ENCODE data around the gene RFX3.
"Not testable (repeated sequence)": the region's sequence is repeated elsewhere in the genome, so short reads cannot be mapped to it uniquely, and the experiment has no call there.

The RFX3 gene

GRCh38 chr9:3342159-3342777 is 183.5 kb downstream of the RFX3 start:
- DNase-seq = no peak

DNA sequence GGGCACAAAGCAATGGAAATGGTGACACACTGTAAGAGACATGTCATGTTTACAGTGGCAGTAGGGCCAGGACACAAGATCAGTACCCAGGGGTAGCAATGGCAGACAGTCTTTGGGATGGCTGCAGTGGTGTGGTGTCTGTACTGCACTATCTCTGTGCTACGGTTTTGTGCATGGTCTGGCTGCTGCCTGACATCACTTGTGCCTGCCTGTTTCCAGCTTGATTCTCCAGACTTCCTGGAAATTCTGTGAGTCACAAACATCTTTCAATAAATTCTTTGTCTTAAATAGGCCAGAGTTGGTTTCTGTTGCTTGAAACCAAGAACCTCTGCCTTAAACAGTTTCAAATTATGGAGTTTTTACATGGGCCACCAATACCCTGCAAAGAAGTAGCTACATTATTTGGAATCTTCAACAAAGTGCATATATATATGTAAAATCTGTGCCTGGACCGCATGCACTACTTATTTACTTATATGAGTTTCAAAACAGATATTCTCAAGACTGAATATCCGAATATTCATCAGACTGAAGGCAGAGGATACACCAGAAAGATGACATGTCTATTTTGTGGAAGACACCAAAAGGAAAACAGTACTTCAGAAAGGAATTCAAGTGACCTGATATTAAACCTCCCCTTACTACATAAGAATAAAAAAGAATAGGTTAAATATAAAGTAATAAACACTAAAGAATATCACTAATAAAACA is 188.1 kb downstream of the RFX3 start:
- no peak for DNase-seq

- no peak for DNase-seq
Observed at GRCh38 chr9:3336951-3337350, 188.8 kb downstream of the RFX3 start.

DNA sequence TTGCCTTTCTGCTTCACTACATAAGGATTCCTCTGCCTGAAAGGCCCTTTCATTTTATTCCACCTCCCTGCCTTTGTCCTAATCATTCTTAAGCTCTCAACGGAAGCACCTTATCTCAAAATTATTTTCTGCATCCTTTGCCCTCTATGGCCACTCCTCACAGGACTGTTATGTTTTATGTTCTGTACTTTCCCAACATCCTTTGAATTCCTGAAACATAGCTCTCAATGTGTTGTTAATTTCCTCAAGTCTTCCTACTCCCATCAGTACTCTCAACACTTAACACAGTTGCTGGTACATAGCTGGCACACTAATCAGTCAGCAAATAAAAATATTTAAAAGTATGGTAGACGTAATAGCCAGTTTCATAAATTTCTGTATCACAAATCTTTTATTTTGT is 193.0 kb downstream of the RFX3 start:
- DNase-seq = no peak

- no peak for DNase-seq
Observed at GRCh38 chr9:3331801-3332200, 194.0 kb downstream of the RFX3 start.

- DNase-seq = no peak
Observed at GRCh38 chr9:3330792-3331420, 194.9 kb downstream of the RFX3 start.

DNA sequence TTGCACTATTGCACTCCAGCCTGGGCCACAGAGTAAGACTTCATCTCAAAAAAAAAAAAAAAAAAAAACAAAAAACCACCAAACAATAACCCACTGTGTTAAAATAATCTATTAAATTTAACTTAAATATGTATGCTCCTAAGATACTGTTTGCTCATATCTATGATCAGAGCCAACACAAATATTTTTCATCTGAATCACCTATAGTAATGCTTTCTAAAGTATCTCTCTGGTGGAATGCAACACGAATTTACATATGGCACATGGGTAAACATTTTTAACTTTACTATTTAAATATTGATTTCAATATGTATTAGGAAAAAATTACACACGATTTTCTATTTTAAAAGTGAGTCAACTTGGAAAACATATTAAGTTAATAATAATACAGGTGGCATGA is 196.4 kb downstream of the RFX3 start:
- DNase-seq = no peak

- DNase-seq = no peak
Observed at GRCh38 chr9:3323714-3324113, 202.1 kb downstream of the RFX3 start.

- DNase-seq = no peak
Observed at GRCh38 chr9:3321186-3321585, 204.6 kb downstream of the RFX3 start.

- DNase-seq = not testable (repeated sequence)
Observed at GRCh38 chr9:3312595-3312994, 213.2 kb downstream of the RFX3 start.

- DNase-seq = no peak
Observed at GRCh38 chr9:3308609-3309008, 217.2 kb downstream of the RFX3 start.

DNA sequence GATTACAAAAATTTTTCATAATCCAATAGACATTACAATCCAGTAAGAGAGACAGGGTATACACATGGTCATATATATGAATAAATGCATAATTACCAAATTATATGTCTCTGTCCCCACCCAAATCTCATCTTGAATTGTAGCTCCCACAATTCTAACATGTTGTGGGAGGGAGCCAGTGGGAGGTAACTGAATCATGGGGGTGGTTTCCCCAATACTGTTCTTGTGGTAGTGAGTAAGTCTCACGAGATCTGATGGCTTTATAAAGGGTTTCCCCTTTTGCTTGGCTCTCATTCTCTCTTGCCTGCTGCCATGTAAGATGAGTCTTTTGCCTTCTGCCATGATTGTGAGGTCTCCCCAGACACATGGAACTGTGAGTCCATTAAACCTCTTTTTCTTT is 221.4 kb downstream of the RFX3 start:
- DNase-seq = not testable (repeated sequence)

DNA sequence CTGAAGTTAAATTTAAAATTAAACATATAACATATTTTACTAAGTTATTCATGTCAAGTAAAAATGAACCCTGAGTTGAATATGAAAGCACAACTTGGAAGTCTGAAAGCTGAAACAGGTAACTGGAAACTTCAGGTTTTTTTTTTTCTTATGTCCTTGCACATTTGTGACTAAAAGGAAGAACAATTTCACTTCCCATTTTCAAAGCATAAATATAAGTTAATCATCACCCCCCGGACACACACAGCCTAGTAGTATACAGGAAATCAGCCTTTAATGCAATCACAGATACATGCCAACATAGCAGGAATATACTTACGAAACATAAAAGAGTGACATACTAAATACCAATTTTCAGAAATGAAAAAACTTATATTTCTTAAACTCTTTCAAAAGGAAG is 225.9 kb downstream of the RFX3 start:
- DNase-seq = no peak

DNA sequence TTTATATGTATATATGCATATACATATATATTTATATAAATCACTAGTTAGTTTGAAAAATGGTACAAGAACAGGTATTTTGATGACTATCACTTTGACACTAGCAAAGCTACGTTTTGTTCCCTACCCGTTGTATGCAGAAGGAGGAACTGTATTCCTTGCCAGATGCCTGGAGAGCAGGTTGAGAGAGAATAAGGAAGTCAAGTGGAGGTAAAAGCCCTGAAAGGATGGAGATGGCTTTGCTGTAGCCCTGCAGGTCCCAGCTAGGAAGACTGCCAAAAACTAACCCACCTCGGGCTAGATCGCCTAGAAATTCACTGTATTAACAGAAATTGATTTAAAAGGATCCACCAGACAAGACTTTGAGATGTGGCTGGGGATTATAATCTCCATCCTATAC is 229.3 kb downstream of the RFX3 start:
- DNase-seq = no peak

DNA sequence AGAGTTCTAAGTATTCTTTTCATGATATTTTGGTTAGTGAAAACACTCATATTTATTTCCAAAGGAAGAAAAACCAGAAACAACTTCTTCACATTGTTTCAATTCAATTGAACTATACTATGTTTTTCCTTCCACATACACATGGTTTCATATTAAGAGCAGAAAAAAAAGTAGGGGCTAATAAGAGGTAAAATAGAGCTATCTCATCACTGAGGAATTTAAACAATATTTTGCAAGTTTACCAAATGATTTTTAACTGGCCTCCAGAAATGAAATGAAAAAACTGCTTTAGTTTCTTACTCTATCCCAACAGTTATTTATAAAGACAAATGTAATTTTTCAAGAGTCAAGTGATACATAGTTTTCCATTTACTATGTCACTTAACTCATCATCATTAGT is 233.5 kb downstream of the RFX3 start:
- no peak for DNase-seq

DNA sequence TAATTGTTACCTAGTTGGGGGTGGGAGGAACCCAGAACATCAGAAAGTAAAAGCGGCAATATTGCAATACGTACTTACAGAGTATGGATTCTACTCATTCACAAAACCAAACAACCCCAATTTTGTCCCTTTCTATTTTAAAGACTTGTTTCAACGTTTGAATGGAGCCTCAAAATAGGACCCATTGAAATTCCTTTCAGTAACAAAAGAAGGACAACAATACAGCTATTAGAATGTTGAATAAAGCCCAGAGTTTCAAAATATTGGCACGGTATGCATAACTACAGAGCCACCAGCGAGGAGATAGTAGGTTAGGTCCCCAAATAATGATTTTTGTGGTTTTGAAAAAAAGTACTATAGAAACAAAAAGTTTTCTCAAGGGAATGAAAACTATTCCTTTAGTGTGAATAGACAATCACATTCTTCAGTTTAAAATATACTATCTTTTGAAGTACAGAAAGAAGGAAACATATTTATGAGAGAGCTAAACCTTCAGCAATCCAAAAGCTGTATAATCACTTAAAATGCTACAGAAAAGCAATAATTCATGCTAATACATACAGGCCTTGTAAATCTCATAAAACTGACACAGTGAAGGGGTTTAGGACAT is 235.5 kb downstream of the RFX3 start:
- no peak for DNase-seq

DNA sequence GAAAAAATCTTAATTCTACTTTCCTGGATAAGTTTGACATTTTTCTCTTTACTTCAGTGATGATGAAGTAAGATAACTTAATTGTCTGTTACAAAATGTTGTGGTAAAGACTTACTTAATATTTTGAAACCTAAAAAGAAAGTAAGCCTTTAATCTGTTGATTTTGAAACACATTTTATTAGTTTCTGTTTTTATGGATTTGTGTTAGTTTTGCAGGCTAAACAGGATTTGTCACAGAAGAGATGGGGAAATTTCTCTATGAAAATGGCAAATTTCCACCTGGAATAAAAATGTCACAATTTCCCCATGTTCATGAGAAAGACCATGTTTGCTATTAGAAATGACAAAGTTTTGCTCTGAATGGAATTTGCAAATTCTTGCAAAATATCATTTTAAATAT is 237.1 kb downstream of the RFX3 start:
- DNase-seq = no peak

- no peak for DNase-seq
Observed at GRCh38 chr9:3285365-3286161, 240.2 kb downstream of the RFX3 start.

GRCh38 chr9:3282365-3282764 is 243.4 kb downstream of the RFX3 start:
- DNase-seq = no peak

DNA sequence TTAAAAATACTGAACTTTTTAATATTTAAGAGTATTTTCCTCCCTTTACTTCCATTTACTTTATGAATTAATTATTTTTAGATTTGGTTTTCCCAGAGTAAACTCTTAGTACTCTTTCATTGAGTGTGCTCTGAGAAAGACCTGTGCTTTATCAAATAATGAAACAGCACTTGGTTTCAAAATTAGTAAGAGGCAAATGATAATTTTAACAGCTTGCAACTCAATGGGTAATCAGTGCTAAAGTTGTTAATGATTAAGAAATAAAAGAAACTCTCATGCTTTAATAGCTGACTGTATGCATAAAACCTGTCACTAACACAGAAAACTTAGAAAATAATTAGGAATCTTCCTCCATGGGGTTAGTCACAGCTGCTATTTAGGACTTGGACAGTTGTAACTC is 244.4 kb downstream of the RFX3 start:
- no peak for DNase-seq

DNA sequence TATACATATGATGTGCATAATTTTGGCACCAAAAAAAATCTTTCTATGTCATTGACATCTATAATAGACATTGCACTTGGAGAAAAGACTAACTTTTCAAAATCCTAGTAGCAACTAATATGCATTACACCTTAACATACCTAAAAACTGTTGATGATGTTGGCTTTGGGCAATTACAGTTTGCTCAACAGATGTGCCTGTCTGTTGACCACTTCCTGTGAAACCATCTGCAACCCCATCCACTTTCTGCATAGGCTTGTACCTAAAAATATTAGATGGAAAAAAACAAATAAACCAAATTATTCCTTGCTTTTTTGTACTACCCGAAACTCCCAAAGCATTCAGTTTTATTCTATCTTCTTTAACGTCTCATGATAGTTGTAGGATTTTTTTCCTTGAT is 248.6 kb downstream of the RFX3 start:
- no peak for DNase-seq

DNA sequence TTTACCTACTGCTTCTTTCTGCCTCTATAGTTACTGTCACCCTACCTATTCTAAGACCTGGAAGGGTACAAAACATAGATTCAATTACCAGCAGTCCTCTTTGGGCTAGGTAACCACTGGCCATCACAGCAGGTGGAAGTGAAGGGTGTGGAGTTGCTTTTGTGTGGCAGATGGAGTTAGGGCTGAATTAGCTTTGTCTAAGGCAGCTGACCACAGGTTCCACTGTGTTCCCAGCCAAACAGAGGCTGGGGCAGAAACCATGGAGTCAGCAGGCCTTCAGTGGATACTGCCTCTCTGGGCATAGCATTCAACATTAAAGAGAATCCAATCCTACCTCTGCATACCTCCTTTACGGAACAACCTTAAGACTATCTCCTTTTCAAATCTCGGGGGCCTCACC is 254.2 kb downstream of the RFX3 start:
- DNase-seq = no peak

DNA sequence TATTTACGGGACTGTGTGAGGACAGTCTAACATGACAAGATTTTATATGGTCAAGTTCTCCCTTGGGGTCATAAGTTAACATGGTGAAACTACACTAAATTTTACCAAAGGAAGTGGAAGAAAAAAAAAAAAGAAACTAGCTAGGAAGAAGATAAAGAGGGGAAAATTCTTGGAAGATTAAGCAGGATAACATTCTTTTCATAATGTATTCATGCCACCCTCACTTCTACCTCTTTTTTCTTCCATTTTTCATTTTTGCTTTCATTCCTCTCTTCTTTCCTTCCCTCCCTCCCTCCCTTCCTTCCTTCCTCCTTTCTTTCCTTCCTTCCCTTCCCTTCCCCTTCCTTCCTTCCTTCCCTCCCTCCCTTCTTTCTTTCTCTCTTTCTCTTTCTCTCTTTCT is 254.6 kb downstream of the RFX3 start:
- DNase-seq = no peak

Data from activated naive CD4-positive, alpha-beta T cell (primary cell).